GM19035 (cell line): Measurements from ENCODE around the gene CNTN5.

ENCODE experiments used
- ATAC-seq: cut with Tn5 transposase; IDR thresholded peaks from one replicate; pipeline ENCODE4 v1.9.1; 2021; ENCODE audit not compliant: unreplicated experiment

CNTN5 gene

DNA sequence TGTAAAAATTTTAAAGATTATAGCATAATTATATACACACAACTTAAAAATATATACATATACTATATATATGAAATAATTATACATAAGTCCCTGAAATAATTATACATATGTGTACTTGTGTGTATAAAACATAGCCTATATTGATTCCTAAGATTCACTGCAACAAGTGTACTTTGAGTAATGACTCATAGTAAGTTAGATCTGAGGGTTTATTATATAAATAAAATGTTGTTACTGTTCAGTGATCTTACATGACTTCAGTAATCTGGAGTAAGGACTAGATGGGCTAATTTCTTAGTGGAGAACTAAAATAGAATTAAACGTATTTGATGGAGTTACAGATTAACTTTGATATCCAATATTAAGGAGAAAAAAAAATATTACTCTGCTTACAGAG, 350.5 kb downstream of the CNTN5 start:
- ATAC-seq, result no peak

DNA sequence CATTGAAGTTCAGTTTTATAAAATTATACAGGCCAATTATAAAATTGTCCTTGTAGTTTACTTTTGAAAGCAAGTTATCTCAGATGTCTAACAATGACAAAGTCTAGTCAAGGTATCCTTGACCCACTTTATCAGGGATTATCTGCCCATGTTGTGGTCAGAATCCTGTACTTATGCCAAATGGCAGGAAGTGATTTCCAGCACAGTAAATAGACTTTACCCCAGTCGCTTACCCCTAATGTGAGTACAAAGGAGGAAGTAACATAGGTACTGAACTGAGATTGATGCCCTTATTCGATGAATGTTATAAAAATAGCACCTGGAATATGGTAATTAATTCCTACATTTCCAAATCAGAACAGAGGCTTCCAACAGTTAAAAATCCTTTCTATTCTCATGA, 355.7 kb downstream of the CNTN5 start:
- no peak for ATAC-seq

DNA sequence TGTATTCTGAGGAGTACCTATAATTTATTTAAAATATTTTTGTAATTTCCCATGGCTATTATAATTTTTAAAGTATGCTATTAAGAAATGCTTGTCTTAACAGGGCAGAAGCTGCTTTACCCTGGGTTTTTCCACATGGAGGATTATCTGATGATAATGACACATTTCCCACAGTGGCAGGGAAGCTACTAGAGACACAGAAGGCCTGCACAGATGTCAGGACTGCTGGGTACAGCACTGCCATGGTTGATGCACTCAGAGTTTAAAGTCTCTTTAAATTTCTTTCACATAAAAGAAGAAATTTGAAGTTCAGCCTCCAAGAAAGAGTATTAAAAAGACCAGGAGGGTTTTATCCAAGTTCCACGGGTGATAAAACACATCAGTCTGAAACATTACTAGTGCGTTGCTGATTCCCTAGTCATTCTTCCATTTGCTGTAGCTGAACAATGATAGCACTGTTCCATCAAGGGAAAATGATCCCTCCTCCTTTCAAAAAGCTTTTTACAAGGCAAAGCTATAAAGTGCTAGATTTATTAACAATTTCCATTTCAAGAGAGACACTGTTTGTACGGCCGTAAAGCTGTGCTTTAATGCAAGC, 363.0 kb downstream of the CNTN5 start:
- no peak for ATAC-seq

DNA sequence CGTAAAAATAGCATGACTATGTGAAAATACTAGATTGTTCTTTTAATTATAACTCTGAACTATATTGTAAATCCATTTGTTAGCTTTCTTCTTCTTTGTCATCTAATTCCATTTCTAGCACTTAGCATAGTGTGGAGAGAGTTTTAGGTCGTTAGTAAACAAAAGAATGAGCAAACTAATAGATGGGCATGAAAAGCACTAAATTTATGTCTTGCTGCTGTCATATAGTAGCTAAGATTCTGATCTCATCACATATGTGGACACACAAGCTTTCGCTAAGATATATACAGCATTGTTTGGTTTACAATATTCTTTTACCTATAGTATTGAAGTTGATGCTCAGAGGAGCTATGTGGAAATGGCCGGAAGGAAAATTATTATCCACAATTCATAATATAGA, 370.5 kb downstream of the CNTN5 start:
- ATAC-seq, result no peak

DNA sequence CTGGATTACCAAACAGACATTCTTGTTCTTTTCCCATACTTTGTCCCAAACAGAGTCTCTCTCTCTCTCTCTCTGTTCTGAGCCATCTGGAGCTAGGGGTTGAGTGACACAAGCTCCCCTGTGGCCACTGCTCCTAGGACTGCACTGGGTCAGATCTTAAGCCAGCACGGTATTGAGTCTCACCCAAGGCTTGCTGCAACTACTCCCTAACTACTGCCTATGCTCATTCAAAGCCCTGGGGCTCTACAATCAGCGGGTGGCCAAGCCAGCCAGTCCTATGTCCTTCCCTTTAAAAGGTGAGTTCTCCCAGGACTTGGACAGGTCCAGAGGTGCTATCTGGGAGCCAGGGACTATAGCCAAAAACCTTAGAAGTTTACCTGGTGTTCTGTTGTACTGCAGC, 385.6 kb downstream of the CNTN5 start:
- ATAC-seq, result no peak

DNA sequence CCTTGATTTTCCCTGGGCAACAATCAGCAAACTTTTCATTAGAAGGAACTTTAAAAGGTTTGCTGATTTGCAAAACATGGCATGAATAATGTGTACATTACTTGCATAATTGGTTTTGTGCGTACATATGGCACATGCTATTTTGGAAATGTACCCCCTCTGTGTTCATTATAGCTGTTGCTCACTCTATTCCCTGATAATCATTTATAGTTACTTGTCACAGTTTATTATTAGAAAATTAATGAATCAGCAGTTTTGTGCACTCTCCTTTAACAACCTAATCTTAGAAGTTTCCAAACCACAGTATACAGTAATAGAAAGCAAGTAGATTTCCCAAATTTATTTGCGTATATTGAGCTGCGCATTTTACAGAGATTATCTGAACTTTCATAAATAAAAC, 389.9 kb downstream of the CNTN5 start:
- ATAC-seq, result no peak

DNA sequence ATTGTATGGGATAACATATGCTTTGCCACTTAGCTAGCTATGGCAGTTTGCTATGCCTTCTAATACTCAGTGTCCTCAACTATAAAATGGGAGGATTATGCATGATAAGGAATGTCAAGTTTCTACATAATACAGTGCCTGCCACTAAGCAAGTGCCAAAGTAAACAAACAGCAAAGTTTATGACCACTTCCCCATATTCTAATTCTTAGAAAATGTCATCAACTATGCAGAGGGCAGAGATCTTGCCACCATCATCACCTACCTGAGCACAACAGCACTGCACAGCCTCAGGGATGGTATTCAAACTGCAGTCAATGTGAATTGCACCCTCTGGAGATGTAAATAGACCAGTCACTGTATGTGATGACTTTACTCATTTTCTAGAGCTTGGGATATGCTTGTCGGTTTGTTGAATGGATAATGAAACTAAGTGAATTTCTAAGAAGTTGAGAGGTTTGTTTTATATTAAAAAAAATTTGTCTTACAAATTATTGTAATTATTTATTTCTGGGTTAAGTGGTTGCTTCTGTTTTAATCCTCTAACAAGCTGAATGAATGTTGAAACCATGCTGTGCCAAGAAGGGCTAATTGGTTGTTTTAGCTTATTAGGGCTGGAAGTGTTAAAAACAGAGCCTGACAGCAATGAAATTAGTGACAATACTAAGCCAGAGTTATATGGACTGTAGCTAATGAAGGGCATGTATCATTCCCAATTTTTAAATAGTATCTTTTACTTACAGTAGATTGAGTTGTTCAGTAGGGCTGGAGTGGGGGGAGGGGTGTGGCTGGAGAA, 398.4 kb downstream of the CNTN5 start:
- no peak for ATAC-seq

DNA sequence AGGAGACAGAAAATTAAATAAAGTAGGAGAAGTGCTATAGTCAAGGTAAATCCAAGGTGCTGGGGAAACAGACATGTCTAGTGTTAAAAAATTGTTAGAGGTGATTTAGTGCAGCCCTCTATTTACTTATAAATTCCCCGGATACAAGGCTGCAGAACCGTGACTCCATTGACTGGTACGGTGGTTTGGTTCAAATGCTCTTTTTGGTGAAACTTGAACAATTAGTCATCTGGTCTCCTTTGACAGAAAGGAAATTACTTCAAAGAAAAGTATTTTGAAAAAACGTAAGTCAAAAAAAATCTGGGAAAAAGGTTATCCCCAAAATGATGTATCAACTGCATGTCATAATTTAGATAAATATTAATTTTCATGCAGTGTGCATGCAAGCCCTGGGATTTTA, 399.2 kb downstream of the CNTN5 start:
- ATAC-seq, result no peak

DNA sequence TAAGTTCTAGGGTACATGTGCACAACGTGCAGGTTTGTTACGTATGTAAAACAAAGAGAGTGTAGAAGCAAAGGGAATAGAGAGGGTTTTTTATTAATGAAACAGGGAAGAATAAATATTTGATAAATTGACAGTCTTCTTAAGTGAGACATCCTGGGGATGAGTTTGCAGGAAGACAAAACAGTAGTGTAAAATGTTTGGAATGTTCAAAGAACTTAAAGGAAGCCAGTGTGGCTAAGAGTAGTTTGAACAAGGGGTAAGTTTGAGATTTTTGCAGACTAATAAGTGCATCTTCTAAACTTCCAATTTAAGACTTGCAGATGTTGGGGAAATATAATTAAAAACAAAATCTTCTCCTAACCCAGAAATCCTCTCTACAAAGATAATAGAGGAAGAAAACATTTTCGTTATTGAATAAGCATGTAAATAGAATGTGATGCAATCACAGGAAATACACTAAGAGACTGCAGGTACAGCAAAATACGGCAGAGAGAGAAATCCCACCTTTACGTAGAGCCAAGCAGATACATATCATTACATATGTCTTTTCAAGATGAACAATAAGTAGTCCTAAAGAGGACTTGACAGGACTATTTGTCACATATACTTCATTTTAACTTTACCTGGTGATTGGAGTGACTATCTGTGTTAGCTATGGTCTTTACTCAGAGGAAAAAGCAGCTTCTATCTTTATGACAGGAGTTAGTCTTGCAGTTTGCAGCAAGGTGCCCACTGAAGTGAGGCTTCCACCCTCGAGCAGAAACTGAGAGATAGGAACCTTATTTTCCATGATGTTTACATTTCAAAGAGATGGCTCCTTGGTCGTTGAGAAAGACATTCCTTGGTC, 402.1 kb downstream of the CNTN5 start:
- no peak for ATAC-seq

DNA sequence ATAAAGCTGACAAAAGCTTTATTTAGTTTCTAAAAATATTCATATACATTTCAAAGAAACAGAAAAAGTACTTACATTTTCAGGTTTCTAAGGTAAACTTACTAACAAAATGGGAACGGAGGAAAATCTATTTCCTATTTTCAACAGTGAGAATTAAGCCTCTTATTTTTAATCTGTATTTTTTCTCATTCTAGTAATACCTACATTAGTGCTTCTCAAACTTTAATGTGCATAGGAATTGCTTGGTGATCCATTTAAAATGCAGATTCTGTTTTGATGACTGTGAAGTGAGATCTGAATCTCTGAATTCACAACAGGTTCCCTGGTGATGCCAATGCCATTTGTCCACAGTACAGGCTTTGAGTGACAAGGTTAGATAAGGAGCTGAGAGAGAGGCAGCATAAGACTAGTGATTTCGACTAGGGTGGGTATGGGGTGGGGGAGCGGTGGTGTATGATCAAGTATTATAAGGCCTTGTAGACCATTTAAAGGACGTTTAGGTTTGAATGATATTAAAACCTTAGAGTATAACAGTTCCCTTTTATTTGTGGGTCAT, 402.8 kb downstream of the CNTN5 start:
- no peak for ATAC-seq

DNA sequence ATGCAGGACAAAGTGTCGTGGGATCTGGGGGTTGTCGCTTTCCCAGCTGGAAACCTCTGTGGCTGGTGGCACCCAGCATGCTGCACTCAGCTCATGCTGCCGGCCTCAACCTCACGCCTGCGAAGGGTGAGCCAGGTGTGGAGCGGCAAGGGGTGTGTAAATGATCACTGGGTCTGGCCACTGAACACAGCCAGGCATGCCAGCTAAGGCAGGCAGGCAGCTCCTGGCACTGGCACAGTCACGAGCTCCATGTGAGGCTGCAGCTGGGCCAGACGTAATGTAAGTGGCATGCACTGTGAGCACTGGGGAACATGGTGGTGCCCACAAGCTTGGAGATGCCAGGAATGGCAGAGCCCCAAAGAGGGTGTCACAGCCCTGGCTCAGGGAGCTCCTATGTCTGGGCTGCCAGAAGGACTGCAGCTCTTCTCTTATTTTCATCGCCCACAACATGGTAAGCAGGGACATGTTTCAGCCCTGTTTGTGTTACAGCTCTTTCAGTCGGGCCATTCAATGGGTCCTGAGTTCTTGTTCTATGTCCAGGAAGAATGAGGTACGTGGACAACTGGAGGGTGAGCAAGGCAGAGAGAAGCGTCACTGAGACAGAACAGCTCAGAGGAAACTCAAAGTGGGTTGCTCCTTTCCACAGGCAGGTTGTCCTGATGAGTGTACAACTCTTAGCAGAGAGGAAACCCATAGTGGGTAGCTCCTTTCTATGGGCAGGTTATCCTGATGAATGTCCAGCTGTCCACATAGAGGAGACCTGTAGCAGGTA, 403.8 kb downstream of the CNTN5 start:
- ATAC-seq, result no peak

DNA sequence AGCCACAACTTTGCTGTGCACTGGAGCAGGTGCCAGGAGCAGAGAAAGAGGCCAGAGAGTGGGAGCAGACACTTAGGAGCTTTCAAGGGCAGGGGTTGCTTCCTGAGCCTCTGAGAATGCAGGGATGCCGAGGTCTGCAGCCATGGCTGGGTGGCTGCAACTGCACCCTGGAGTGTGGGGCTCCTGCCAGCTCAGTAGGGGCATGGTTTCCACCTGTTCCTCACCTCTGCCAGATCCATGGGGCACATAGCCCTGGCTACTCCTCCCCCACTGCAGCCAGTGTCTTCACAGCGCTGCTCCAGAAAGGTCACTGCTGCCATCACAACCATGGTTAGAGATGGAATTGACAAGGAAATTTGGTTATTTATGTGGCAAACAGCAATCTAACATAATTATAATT, 404.8 kb downstream of the CNTN5 start:
- ATAC-seq, result no peak

DNA sequence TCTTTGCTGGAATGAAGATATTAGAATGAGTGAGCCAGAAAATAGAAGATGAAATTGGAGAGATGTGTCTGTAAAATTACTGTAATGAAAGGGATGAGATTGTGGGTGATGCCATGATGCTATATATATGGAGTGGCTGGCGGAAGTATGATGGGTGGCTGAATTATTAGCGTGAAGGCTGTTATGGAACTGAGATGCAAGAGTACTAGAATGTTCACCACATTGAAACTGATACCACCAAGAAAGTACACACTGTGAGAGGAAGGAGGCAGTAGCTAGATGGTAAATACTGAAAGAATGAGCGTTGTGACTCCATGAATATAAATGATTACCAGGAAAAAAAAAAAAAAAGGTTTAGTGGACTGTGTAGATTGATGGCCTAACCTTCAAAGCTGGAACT, 411.9 kb downstream of the CNTN5 start:
- ATAC-seq, result no peak

DNA sequence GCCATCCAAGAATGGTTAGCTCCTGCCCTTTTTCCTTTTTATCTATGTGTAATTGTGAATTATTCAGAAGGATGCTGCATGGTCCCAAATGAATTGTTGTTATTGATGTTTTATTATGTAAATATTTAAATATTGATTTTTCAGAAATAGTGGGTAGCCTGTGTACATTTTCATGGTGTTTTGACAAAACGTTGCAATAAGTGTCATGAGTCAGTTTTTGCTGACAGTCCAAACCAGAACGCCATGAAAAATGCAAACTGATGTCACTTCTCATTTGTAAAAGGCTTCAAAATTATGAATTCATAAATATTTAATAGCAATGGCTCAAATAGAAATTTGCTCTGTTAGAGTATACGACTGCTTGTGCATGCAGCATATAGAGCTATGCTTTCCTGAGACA, 422.5 kb downstream of the CNTN5 start:
- ATAC-seq, result no peak

DNA sequence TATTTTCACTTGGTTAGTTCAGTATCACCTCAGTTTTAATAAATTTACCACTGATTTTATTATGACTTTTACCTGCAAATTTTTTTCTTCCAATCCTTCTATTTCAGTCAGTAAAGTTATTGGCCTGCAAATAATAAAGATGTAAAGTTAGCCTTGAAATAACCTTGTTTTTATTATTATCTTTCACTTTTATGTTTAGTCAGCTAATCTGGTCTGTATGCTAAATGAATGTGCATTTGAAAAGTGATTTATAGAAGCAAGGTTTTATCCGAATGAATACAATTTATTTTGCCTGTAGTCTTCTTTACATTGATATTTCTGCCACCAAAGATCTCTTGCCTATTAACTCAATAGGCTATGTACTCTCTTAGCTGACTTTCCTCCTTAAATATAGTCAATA, 425.7 kb downstream of the CNTN5 start:
- no peak for ATAC-seq

DNA sequence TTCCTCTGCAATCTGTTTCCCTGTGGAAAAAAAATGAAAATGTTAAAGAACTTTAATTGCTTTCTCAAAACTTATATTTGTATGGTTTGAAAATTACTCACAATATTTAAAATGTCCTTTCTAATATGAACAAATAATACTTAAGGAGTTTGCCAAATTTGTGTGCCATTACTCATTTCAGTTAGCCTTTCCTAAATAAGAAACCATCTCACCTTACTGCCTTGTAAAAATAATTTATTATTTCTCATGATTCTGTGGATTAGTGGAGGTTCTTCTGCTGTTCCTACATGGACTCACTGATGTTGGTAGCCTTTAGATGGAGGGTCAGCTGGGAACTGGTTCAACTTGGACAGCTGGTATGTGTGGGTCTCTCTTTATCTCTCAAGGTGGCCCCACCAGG, 428.6 kb downstream of the CNTN5 start:
- ATAC-seq, result no peak

DNA sequence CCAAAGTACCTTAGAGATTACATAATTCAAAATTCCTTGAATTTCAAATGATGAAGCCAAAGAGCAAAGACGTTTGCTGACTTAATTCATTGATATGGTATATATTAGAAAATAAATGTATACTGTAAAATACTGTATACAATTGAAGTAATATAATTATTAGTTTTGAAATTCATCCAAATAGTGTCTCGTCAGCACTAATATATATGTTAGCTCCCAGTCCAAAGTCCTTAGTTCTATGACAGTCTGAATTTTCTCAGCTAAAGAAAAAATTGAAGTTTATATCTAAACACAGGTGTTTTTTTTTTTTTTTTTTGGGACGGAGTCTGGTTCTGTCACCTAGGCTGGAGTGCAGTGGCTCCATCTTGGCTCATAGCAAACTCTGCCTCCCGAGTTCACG, 431.3 kb downstream of the CNTN5 start:
- no peak for ATAC-seq

DNA sequence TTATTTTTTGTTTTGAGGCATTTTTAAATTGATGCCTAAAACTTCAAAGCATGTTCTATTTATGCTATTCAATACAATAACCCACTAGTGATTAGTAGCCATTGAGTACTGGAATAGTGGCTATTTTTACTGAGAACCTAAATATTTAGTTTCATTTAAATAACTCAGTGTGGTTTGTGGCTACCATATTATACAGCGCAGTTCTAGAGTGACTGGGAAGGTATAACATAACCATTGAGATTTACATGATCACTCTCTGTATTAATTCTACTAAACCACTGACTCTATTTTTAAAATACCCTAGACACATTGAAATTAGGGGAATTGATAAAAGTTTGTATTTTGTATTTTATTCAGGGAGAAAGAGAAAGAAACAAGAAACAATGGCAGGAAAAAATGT, 441.2 kb downstream of the CNTN5 start:
- no peak for ATAC-seq

DNA sequence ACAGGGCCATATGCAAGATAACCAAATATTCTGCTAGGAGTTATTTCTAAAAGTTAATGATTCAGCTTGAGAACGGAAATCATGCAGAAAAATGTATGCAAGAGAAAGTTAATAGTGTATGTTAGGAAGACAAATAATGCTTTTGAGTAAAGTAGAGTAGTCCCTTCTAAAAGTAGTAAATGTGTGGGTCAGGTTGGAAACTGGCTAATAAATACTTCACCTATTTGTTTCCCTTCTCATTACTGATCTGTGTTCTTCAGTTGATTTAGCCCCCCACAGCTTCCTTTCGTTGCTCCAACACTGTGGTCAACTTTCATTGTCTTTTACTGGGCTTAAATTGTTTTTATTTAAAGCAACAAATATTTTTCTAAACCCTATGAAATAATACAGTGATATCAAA, 444.2 kb downstream of the CNTN5 start:
- ATAC-seq, result no peak

DNA sequence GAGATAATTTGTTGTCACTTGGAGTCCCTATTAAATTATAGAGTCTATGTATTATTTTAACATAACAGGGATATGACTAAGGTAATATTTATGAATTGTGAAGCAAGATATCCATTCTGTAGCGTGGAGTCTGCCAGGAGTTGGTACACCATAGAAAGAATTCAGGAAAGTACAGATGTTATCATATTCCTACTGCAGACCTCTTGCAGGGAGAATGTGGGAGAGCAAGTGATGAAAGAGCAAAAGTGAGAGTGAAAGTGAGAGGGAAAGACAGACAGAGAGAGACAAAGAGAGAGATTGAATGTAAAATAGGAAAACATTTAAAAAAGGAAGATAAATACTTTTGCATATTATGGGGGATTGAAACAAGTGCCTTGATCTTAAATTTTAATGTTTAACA, 468.8 kb downstream of the CNTN5 start:
- ATAC-seq, result no peak

DNA sequence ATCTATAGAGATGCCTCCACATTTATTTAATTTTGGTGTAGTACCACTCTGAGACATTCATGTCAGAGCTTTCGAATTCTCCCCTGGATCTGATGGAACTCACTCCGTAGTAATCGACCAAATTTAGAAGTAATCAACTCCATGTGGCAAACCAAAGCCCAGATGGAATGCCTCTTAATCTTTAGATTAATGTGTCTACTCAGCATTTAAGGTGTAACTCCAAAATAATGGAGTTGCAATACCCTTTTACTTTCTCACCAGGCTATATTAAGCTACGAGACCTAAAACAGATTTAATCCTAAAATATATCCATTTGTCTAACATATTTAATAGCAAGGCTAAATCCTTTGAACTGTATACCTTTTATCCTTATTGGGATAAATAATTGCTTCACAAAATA, 473.3 kb downstream of the CNTN5 start:
- ATAC-seq, result no peak
